ENCODE measurements around the gene CD52. TPM values are rescaled to one million over a fixed set of nuclear protein-coding genes. Genes with fewer than 3 reads are reported as not detected.

CD52 gene
- polyA plus RNA-seq, 1 of the 3 experiments (the other 2 are of a cell fraction), result not detected

DNA sequence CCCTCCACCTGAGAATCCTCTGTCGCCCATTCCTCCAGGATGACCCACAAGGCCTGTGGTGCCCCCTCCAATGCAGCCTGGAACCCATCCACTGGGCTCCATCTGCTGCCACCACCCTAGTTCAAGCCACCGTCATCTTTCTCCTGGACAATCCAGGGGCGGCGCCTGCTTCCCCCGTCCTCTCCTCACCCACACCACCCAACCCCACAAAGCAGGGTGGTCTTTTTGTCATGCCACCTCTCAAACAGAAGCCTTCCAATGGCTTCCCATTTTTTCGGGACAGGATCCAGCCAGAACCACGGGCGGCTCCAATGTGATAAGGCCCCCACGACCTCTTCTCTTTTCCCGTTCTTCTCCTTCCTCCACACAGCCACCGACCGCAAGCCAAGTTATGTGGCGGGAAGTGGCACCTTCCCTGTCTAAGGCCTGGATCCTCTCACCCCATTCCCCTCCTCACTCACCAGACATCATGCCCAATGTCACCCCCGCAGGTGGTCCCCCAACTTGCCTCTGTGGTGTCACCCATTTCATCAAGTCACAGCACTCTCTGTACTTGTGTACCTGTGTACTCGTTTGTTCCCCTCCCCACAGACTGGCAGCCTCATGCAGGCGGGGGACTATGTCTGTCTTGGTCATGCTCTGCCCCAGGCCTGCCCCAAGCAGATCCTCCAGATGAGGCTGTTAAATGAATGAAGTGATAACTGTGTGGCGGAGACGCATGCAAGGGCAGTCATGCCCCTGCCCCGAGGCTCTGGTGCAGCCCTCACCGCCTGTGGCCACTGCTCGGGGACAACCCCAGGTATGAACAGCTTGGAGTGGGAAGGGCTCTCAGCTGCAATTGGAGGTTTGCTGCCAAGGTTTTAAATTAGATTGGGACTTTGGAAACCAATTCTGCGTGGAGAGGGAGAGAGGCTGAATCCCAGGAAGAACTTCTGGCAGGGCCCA lies 22.3 kb upstream of the CD52 start:
- no peaks in the 10 kb centered on the region for H3K36me3 ChIP-seq (replicated peaks in 1 of 2; ENCODE audit: control insufficient read depth in 1 of 2, insufficient read depth in 2 of 2, low read length in 1 of 2)
- no peak overlapping the region for H2AFZ ChIP-seq (ENCODE audit: low read depth)
- no peak for TF ChIP-seq POLR2AphosphoS5 (IDR thresholded peaks at IDR 0.05; ENCODE audit: low read depth, low read length)
- no peak for TF ChIP-seq GABPA (IDR thresholded peaks at IDR 0.05; ENCODE audit: low read depth)
- TF ChIP-seq, protein P1, sequence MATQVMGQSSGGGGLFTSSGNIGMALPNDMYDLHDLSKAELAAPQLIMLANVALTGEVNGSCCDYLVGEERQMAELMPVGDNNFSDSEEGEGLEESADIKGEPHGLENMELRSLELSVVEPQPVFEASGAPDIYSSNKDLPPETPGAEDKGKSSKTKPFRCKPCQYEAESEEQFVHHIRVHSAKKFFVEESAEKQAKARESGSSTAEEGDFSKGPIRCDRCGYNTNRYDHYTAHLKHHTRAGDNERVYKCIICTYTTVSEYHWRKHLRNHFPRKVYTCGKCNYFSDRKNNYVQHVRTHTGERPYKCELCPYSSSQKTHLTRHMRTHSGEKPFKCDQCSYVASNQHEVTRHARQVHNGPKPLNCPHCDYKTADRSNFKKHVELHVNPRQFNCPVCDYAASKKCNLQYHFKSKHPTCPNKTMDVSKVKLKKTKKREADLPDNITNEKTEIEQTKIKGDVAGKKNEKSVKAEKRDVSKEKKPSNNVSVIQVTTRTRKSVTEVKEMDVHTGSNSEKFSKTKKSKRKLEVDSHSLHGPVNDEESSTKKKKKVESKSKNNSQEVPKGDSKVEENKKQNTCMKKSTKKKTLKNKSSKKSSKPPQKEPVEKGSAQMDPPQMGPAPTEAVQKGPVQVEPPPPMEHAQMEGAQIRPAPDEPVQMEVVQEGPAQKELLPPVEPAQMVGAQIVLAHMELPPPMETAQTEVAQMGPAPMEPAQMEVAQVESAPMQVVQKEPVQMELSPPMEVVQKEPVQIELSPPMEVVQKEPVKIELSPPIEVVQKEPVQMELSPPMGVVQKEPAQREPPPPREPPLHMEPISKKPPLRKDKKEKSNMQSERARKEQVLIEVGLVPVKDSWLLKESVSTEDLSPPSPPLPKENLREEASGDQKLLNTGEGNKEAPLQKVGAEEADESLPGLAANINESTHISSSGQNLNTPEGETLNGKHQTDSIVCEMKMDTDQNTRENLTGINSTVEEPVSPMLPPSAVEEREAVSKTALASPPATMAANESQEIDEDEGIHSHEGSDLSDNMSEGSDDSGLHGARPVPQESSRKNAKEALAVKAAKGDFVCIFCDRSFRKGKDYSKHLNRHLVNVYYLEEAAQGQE (IDR thresholded peaks at IDR 0.05; ENCODE audit: low read depth, low read length), result no peak
- TF ChIP-seq NFIC (IDR thresholded peaks at IDR 0.05; ENCODE audit: borderline replicate concordance), result no peak
- TF ChIP-seq YY1 (IDR thresholded peaks at IDR 0.05; ENCODE audit: low read depth), result no peak
- no peak for TF ChIP-seq RFX5 (IDR thresholded peaks at IDR 0.05; ENCODE audit: low read length)
- TF ChIP-seq RCOR1 (IDR thresholded peaks at IDR 0.05; ENCODE audit: low read length), result no peak
- TF ChIP-seq EZH2phosphoT487 (IDR thresholded peaks at IDR 0.05; ENCODE audit: borderline replicate concordance, low read depth), result no peak
- TF ChIP-seq FOSL2 (IDR thresholded peaks at IDR 0.05; ENCODE audit: borderline replicate concordance, low read depth), result no peak
- TF ChIP-seq NRF1 (IDR thresholded peaks at IDR 0.05; ENCODE audit: low read depth, low read length), result no peak
- no peak for TF ChIP-seq TEAD4 (IDR thresholded peaks at IDR 0.05; ENCODE audit: borderline replicate concordance, insufficient read depth)
- TF ChIP-seq FOXM1 (IDR thresholded peaks at IDR 0.05; ENCODE audit: low read depth), result no peak
- no peak for TF ChIP-seq SIN3A (IDR thresholded peaks at IDR 0.05; ENCODE audit: borderline replicate concordance, low read depth, low read length)
- no peak for TF ChIP-seq RXRA (IDR thresholded peaks at IDR 0.05; ENCODE audit: borderline replicate concordance, low read depth)
- no peak for TF ChIP-seq SMC3 (IDR thresholded peaks at IDR 0.05; ENCODE audit: low read depth, low read length)
- TF ChIP-seq MXI1 (IDR thresholded peaks at IDR 0.05; ENCODE audit: low read depth, low read length), result no peak
- TF ChIP-seq, protein P2, sequence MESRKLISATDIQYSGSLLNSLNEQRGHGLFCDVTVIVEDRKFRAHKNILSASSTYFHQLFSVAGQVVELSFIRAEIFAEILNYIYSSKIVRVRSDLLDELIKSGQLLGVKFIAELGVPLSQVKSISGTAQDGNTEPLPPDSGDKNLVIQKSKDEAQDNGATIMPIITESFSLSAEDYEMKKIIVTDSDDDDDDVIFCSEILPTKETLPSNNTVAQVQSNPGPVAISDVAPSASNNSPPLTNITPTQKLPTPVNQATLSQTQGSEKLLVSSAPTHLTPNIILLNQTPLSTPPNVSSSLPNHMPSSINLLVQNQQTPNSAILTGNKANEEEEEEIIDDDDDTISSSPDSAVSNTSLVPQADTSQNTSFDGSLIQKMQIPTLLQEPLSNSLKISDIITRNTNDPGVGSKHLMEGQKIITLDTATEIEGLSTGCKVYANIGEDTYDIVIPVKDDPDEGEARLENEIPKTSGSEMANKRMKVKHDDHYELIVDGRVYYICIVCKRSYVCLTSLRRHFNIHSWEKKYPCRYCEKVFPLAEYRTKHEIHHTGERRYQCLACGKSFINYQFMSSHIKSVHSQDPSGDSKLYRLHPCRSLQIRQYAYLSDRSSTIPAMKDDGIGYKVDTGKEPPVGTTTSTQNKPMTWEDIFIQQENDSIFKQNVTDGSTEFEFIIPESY (IDR thresholded peaks at IDR 0.05; ENCODE audit: borderline replicate concordance, low read depth), result no peak
- H3K27me3 ChIP-seq (ENCODE audit: insufficient read depth), result no peaks in the 10 kb centered on the region
- POLR2A ChIA-PET, result no interaction called here
- H4K20me1 ChIP-seq (ENCODE audit: insufficient read depth), result no peaks in the 10 kb centered on the region
- no peak overlapping the region for H3K9ac ChIP-seq
- no peaks in the 10 kb centered on the region for H3K79me2 ChIP-seq (ENCODE audit: insufficient read depth)
- 91% methylated on average over 22 of the region's 22 CpGs for WGBS (ENCODE audit: low lambda C conversion rate)
- no peak overlapping the region for H3K4me2 ChIP-seq
- no peak for DNase-seq
- no peaks in the 10 kb centered on the region for H3K9me3 ChIP-seq
- CTCF ChIA-PET, result interaction anchor here (1.0 to 7.1 kb wide), 4 partner anchors 9 to 69 kb away, joined by 3 to 48 read pairs (median 6); no protein-coding TSS in a partner anchor
- no peak overlapping the region for H3K4me3 ChIP-seq (ENCODE audit: low read depth in 2 of 2, low read length in 1 of 2)
- peaks cover 0 to 11% of the 10 kb centered on the region in 2 experiments; a peak in 1 of 4 replicates for H3K4me1 ChIP-seq (ENCODE audit: control insufficient read depth in 1 of 2, insufficient read depth in 2 of 2, low read depth in 1 of 2, low read length in 1 of 2)
- no peaks in the 10 kb centered on the region for H3K9me2 ChIP-seq
- no peaks in the 10 kb centered on the region for H3F3A ChIP-seq (replicated peaks; ENCODE audit: insufficient read depth)
- H3K27ac ChIP-seq (ENCODE audit: low read depth in 2 of 2, low read length in 1 of 2), result no peak overlapping the region
